HS-5 (cell line): ENCODE results near the gene FEN1.

Experiments used
- DNase-seq: peaks from one replicate; pipeline ENCODE4 v3.0.0-alpha.2; 2012; ENCODE audit warnings: low read depth

The FEN1 gene

DNA sequence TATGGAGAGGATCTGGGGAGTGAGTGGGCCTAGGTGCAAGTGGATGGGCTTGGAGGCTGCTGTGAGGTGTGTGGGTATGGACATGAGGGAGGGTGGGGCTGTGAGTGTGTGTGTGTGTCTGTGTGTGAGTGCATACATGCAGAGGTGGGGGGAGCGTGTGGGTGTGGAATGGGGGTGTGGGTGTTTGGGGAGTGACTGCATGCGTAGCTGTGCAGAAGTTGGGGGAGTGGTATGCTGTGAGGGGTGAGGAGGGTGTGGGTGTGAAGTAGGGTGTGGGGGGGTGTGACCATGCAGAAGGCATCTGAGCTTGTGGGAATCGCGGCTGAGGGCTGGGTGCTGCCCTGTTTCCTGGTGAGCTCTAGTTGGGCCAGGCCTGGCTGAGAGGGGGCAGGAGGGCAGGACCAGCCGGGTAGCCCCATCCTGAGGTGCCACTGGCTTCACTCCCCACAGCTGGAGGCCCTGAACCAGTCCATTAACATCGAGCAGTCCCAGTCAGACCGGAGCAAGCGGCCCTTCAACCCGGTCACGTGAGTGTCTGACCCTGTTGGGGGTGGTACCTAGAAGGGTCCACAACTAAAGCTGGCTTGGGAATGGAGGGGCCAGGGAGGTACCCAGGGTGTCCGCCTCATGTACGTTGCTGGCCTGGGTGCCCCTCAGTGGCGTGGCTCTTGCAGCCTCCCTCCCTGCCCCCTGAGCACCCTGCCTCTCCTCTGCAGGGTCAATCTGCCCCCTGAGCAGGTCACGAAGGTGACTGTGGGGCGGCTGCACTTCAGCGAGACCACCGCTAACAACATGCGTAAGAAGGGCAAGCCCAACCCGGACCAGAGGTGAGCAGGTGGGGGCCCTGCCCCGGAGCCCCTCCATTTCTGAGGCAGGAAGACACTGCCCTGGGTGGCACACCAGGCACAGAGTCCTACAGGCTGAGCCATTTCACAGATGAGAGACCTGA lies 16.8 kb upstream of the FEN1 start:
- DNase-seq: no peak

DNA sequence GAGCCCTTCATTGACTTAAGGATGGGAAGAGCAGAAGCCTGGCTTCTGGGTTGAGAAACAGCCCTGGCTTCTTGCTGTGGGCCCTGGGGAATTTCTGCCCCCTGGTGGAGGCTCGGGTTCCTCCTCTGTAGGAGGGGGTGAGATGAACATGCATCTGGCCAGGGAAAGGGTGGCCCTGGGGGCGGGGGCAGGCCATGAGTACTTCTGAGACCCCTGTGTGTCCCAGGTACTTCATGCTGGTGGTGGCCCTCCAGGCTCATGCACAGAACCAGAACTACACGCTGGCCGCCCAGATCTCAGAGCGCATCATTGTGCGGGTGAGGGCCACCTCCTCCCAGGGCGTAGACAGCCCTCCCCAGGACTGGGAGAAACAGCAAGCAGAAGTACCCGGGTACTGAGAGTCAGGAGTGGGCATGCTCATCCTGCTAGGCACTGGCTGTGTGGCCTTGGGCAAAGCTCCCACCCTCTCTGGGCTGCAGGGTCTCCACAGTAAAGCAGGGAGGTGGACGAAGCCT lies 16.1 kb upstream of the FEN1 start:
- no peak for DNase-seq

DNA sequence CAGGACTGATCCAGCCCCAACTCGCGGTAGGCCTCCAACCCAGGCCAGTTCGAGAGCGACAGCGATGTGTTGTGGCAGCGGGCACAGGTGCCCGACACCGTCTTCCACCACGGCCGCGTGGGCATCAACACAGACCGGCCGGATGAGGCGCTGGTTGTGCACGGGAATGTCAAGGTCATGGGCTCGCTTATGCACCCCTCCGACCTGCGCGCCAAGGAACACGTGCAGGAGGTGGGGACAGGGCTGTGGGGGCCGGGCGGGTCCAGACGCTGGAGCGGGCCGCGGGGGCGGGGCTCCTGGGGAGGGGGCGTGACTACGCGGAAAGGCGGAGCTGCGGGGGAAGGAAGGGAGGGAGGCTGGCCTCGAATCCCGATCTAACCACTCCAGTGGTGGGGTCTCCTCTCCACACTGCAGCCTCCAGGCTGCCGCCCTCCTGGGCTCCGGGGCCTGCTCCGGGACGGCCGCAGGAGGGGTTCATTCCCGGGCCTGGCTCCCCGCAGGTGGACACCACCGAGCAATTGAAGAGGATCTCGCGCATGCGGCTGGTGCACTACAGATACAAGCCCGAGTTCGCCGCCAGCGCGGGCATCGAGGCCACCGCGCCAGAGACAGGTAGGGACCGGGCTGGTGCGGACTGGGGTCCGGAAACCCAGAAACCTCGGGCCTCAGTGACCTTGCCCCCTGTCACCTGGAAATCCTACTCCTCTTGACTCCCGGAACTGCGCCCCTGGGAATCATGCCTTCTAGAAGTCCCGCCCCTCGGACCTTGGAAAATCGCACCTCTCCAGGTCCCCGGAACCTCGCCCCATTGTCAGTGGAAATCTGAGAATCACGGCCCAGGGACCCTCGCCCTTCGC lies 15.2 kb upstream of the FEN1 start:
- DNase-seq: no peak

DNA sequence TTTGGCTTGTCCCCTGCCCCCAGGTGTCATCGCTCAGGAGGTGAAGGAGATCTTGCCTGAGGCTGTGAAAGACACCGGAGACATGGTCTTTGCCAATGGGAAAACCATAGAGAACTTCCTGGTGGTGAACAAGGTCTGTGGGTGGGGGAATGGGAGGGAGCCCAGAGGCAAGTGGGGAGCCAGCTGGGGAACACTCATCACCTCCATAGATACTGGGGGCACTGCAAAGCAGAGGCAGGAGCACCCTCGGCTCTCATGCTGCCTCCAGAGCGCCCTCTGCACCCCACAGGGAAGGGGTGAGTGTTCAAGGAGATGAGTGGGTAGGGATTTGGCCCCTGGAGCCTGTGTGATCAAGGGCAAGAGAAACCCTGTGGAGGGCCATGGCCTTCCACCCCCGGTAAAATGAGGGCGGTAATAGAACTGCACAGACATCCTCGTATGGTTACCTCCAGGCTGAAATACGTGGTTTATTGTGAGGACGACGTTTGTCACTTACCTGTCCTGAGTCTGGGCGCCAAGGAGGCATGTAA lies 14.3 kb upstream of the FEN1 start:
- DNase-seq: no peak

DNA sequence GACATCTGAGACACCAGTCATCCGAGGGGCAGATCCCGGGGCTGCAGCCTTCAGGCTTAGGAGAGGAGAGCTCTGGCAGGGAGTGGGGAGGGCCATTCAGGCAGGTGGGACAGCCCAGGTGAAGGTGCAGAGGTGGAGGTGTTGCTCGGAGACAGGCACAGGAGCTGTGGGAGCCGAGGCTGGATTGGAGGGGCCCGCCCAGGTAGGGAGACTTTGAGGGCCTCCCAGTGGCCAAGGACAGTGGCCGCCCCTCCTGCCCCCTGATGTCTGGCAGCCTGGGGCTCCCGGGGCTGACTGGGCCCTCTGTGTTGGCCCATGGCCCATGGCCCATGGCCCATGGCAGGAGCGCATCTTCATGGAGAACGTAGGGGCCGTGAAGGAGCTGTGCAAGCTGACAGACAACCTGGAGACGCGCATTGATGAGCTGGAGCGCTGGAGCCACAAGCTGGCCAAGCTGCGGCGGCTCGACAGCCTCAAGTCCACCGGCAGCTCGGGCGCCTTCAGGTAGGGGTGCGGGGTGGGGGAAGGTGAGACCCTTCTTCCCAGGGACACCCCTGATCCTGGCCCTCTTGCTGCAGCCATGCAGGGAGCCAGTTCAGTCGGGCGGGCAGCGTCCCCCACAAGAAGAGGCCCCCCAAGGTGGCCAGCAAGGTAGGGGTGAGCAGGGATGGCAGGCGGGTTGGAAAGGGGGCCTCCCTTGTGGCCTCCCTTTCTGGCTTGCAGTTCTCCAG lies 13.6 kb upstream of the FEN1 start:
- DNase-seq: no peak

DNA sequence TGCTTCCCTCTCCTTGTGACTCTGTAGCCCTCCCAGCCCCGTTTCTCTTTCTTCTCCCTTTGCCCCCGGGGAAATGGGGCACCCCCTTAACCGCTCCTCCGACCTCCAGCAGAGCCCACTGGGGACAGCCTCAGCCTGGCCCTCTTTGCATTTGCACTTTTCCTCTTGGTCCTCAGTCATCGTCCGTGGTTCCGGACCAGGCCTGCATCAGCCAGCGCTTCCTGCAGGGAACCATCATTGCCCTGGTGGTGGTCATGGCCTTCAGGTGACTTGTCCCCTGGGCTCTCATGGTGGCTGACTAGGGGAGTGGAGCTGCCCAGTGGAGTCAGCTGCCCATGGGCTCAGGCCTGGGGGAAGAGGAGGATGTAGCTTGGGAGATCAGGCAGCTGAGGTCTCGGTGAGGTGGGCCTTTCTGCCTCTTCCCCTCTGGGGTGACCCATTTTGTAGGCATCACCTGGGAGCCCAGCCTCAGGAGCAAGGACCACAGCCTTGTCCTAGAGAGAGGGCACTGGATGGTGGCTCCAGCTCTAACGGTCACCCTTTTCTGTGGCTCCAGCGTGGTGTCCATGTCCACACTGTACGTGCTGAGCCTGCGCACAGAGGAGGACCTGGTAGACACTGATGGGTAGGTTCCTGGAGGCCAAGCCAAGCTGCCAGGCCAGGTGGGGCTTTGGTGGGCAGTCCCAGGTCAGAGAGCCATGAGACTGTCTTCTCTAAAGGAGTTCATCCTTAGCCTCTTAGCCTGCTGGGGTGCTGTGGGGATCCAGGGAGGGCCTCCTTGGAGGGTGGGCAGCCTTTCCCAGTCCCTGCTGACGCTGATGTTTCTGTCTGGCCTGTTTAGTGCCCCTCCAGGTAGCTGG lies 12.8 kb upstream of the FEN1 start:
- DNase-seq: no peak

DNA sequence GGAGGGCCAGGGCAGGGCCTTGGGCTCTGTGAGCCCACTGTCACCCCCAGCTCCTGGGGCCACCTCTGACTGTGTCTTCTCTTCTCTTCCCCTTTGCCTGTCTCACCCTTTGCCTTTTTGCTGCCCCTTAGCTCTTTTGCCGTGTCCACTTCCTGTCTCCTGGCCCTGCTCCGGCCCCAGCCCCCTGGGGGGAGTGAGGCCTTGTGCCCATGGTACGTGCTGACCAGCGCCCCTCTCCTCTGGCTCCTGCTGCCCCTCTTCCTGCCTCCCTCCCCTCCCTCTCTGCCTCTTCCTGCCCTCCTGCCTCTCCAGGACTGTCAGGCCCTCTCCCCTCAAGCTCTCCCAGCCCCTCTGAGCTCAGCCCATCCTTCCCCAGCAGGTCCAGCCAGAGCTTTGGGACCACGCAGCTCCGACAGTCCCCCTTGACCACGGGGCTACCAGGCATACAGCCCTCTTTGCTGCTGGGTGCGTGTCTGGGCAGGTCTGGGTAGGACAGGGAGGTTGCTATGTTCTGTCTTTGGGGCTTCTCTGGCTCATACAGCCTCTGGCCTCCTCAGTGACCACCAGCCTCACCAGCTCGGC lies 12.0 kb upstream of the FEN1 start:
- DNase-seq: no peak

DNA sequence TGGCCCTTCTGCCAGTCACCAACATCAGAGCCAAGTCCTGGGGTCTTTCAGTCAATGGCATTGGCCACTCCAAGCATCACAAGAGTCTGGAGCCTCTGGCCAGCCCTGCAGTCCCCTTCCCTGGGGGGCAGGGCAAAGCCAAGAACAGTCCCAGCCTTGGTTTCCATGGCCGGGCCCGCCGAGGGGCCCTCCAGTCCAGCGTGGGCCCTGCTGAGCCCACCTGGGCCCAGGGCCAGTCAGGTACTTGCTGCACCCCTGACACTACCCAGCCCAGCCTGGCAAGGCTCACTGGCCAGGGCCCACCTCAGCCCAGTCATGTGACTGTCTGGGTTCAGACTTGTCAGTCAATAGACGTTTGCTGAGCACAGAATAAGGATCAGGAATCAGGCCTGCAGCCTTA lies 11.1 kb upstream of the FEN1 start:
- DNase-seq: no peak

DNA sequence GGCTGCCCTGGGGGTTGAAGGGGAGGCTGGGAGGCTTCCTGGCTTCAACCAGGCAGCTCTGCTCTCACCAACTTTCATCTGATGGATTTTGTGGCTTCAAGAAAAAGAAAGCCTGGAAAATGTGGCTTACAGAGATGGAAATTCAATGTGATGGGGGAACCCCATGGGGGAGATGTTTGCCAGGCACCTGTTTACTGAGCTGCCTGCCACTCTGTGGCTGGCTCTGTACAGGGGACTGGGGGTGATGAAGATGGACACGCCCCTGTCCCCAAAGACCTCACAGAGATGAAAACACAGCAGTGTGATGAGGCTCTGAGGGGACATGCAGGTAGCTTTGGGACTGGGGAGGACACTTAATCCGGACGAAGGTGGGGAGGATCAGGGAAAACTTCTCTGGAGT lies 10.4 kb upstream of the FEN1 start:
- DNase-seq: no peak

DNA sequence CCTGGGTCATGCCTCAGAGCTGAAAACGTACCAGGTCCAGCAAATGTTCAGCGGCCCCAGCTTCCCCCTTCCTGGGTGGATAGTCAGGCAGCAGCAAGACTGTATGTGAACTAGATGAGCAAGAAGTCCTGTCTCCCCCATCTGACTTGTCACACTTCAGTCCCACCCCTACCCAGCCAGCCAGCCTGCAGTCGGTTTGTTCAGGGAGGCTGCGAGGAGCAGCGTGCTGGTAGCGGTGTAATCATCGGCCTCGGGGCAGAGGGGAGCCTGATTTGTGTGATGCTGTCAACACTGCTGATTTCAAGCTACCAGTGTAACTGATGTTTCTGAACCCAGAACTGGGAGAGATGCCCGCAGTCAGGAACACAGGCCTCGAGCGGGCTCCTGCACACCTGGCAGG lies 9.9 kb upstream of the FEN1 start:
- DNase-seq: no peak

DNA sequence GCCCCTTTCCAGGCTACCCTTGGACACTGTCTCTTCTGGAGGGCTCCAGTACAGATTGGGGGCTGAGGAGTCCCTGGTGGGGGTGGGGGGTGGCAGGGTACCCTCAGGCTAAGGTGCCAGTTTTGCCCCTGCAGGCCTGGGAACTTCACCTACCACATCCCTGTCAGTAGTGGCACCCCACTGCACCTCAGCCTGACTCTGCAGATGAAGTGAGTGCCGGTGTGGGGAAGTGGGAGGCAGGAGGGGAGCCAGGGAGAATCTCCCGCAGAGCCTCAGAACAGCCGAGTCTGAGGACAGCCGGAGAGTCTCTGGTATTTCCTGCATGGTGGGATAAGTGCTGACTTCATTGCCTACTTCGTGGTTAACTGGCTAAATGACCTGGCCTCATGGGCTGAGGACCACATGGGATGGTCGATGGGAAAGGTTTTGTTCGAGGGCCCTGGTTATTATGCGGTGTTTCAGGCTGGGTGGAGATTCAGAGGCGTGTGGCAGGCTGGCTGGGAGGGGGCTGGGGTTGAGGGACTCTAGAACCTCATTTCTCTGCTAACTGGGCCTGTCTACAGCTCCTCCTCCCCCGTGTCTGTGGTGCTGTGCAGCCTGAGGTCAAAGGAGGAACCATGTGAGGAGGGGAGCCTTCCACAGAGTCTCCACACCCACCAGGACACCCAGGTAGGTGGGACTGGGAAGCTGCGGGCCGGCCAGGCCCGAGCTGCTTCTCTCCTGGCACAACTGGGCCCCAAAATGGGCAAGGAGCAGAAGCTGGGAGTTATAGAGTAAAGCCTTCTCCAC lies 8.8 kb upstream of the FEN1 start:
- DNase-seq: no peak

DNA sequence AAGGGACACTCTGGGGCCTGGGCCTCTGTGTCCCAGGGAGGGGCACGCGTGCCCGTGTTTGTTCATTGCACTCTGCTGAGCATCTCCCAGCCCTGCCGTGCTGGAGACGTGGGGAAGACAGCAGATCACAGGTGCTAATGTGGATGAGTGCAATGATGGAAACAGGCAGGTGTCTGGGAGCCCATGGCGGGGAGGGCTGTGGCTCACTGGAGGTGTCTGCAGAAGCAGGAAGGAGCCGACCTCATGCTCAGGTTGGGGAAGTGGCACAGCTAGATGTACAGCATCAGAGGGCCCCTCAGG lies 8.3 kb upstream of the FEN1 start:
- DNase-seq: no peak

DNA sequence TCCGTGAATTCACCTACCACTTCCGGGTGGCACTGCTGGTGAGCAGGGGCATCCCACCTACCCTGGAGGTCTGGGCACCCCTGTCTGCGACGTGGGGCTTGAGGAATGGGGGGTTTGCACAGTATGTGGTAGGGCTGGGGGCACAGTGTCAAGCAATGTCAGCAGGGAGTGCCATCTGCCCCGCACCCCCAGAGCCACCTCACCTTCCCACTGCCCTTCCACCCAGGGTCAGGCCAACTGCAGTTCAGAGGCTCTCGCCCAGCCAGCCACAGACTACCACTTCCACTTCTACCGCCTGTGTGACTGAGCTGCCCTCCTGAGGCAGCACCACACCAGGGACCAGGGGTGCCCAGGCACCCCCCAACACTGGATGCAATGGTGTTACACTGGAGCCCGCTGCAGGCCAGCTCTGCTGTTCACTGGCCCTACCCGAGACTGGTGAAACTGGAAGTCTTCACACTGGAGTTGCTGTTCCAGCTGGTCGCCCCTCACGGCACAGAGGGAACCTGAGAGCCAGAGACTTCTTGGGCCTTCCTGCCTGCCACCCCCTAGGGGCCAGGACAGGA lies 6.8 kb upstream of the FEN1 start:
- DNase-seq: no peak

DNA sequence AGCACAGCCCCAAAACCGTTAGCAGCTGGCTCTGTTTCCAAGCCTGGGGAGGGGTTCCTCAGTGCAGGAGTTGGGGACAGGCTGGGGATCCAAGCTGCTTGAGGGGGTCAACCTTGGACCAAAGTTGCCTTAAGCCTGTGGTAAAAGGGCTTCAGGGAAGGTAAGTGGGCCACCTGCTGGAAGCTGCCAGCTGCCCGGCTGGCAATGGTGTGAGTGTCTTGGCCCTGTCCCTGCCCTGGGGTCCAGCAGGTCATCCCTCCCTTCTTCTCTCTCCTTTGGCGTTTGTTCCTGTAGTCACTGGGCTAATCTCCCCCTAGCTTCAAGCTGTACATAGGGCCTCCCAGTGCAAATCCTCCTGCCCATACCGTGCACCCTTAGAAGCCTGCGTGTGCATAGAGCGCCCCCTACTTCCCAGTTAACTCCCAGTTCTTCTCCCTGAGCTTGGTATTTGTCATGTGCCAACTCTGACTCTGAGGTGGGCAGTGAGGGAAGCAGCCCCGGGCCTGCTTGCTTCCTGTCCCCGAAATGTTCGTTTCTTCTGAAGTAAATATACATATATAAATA lies 4.7 kb upstream of the FEN1 start:
- DNase-seq: no peak

DNA sequence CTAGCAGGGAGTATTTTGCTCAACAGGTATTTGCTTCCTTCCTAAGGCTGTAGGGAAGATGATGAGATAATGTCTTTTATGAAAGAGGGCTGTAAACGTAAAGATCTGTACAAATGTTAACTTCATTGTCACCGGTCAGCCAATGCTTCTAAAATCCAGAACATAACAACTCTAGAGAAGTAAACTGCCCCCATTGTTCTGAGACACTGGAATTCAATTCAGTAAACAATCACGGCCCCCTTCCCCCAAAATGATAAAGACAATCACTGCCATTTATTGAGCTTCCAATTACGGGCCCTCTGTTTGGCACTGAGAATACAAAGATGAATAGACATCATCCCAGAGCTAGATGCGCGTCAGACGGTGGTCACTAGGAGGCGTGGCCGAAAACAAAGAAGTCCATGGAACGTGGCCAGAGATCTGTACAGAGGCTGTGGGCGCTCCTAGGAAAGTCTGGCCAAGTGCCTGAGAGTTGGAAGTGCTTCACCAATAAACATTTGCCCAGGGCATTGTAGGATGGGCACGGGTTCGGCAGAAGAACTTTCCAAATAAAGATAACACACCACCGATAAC lies 888 bp upstream of the FEN1 start:
- DNase-seq: peak; percentile 72

DNA sequence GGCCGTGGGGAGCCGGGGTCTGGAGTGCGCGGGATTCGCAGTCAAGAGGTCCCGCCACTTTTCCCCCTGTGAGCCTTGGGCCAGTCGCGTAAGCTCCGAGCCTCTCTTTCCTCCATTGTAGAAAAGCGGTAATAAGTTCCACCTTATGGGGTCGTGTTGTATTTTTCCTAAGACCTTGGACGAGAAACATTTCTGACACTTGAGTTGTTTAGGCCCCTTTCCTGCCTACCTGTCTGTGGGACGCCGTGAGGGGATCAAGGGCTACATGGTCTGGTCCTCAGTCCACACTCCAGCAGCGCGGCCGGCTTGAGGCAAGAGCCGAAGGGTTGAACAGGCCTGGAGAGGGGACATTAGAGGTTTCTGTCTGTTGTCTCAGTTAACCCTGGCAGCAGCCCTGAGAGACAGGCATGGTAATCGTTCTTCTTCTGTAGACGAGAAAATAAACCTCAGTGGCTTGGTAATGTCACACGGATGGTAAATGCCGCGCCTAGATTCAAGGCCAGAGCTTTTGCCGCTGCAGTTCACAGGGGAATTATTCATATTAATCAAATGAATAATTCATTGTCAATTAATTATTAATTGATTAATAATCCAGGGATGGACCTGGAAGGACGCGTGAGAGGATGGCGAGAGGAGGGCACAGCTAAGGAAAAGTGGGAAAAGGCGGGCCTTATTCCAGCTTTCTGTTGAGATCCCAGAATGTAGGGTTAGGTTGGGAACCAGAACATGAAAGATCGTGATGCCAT lies 545 bp downstream of the FEN1 start:
- no peak for DNase-seq

DNA sequence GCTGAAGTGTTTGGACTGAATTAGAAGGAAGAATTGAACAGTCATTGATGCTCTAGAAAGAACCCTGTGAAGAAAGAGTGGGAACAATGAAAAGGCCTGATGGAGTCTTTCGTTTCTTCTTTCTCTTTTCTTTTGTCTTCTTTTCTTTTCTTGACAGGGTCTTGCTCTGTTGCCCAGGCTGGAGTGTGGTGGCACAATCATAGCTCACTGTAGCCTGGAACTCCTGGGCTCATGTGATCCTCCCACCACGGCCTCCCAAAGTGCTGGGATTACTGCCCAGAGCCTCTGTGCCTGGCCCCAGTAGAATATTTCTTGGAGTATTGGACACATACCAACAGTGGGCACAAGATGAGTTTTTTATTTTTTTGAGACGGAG lies 1.1 kb downstream of the FEN1 start:
- no peak for DNase-seq

DNA sequence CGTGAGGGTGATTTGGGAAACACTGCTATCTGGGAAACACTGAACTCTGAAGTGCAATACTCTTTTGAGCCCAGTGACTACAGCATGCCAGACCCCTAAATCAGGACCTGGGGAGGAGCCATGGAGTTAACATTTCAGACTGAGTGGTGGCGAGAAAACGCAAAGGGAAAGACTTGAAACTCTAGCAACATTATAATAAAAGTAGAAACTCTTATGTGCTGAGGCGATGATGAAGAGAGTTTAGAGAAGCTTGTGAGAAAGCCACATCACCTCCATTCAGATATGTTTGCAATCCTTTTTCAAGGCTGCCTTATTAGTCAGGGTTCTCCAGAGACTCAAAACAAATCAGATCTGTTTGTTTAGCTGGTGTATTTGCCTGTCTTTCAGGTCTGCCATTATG lies 1.9 kb downstream of the FEN1 start:
- DNase-seq: no peak
